ENCODE measurements around the gene PCOLCE2. TPM values are rescaled to one million over a fixed set of nuclear protein-coding genes. Genes with fewer than 3 reads are reported as not detected.

Gene PCOLCE2
- total RNA-seq, 1 experiment from 2014 or later, result 1.5 TPM

DNA sequence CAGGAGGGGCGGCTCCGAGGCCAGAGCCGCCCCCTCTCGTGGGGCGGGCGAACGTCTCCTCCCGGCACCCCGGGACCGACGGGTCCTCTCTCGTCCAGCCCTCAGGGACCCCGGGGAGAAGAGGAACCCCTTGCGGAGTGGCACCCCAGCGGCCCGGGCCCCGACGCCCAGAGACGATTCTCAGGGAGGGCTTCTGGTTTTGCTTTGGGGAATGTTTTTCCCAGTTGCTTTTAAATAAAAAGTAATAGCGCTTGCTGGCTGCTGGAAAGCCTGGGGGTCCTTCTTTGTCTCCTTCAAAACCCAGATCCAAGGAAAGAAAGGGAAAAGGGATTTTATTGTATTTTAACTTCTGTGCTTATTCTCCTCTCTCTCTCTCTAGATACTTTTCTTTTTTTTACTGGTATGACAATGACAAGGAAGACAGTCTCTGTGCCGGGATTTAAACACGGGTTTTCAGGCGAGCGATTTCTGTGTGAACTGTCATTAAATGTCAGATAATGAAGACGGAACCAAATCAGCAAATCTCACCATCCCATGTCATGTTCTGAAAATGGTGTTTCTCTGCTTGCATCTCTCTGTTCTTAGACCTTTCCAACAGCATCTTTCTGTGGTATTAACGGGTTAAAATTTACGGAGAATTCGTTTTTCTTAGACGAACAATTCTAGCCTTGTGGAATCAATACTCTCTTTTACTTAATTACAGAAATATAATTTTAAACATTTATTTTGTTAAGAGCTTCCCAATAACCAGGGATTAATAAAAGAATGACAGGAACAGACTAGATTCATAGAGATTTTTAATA lies 530 bp upstream of the PCOLCE2 start:
- H3F3A ChIP-seq (ENCODE audit: insufficient read depth, low read depth), result no peaks in the 10 kb centered on the region; the same call in 1 of the 2 replicates
- no peak for DNase-seq
- no peaks in the 10 kb centered on the region for H3K27me3 ChIP-seq (ENCODE audit: insufficient read depth, low read depth)
- H3K9me2 ChIP-seq (ENCODE audit: insufficient read depth), result no peaks in the 10 kb centered on the region
- H2AFZ ChIP-seq, result peak overlapping the region; percentile 98
- H3K4me1 ChIP-seq (replicated peaks; ENCODE audit: insufficient read depth), result peaks cover 13% of the 10 kb centered on the region
- intact Hi-C loops (cut with micrococcal nuclease; ENCODE audit: unreplicated experiment), result no loop called here
- H4K20me1 ChIP-seq (ENCODE audit: insufficient read depth), result no peaks in the 10 kb centered on the region
- CTCF ChIA-PET, result no interaction called here
- no peaks in the 10 kb centered on the region for H3K36me3 ChIP-seq (ENCODE audit: low read depth)
- no peaks in the 10 kb centered on the region for H3K9me3 ChIP-seq (ENCODE audit: insufficient read depth, low read depth)
- no TSS peak for BruUV-seq (replicated peaks)
- peak overlapping the region; percentile 99 for H3K4me2 ChIP-seq
- TF ChIP-seq EZH2 (IDR thresholded peaks at IDR 0.05; ENCODE audit: low read depth), result no peak
- TF ChIP-seq, protein P1, sequence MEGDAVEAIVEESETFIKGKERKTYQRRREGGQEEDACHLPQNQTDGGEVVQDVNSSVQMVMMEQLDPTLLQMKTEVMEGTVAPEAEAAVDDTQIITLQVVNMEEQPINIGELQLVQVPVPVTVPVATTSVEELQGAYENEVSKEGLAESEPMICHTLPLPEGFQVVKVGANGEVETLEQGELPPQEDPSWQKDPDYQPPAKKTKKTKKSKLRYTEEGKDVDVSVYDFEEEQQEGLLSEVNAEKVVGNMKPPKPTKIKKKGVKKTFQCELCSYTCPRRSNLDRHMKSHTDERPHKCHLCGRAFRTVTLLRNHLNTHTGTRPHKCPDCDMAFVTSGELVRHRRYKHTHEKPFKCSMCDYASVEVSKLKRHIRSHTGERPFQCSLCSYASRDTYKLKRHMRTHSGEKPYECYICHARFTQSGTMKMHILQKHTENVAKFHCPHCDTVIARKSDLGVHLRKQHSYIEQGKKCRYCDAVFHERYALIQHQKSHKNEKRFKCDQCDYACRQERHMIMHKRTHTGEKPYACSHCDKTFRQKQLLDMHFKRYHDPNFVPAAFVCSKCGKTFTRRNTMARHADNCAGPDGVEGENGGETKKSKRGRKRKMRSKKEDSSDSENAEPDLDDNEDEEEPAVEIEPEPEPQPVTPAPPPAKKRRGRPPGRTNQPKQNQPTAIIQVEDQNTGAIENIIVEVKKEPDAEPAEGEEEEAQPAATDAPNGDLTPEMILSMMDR (conservative IDR thresholded peaks at IDR 0.05), result no peak
- no peak overlapping the region for H3K27ac ChIP-seq
- H3K4me3 ChIP-seq, result peak overlapping the region; percentile 84
- no peaks in the 10 kb centered on the region for H3K79me2 ChIP-seq (ENCODE audit: low read depth)
- POLR2A ChIA-PET (ENCODE audit: unreplicated experiment), result no interaction called here

DNA sequence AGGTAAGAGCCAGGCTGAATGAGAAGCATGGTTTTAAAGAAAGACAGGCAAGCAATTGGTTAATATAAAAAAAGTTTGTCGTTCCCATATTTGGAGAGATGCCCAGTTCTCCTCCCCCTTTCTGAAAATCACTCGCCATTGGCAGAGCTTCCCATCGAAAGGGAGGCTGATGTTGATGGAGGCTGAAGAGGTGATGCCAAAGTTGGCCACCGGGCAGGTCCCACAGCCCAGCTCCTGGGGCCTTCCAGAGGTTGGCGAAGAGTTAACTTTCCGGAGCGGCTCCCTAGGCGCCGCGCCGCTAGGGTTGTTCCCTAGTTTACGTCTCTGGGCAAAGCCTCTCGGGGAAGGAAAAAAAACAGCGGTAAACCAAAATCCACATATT lies 793 bp downstream of the PCOLCE2 start:
- Histone ChIP-seq H3K4me1 (replicated peaks; ENCODE audit: insufficient read depth) (peaks cover 13% of the 10 kb centered on the region), H3F3A (ENCODE audit: insufficient read depth, low read depth) (no peaks in the 10 kb centered on the region; the same call in 1 of the 2 replicates), H3K27me3 (ENCODE audit: insufficient read depth, low read depth) (no peaks in the 10 kb centered on the region), H3K9me2 (ENCODE audit: insufficient read depth) (no peaks in the 10 kb centered on the region), H2AFZ (peak overlapping the region; percentile 98), H3K36me3 (ENCODE audit: low read depth) (no peaks in the 10 kb centered on the region), H3K27ac (no peak overlapping the region), H4K20me1 (ENCODE audit: insufficient read depth) (no peaks in the 10 kb centered on the region), H3K79me2 (ENCODE audit: low read depth) (no peaks in the 10 kb centered on the region), H3K4me3 (peak overlapping the region; percentile 84), H3K9me3 (ENCODE audit: insufficient read depth, low read depth) (no peaks in the 10 kb centered on the region), H3K4me2 (peak overlapping the region; percentile 99)
- POLR2A ChIA-PET (ENCODE audit: unreplicated experiment), result no interaction called here
- BruUV-seq (replicated peaks), result no TSS peak
- DNase-seq, result peak in 1 of 2 experiments; percentile 46
- intact Hi-C loops (cut with micrococcal nuclease; ENCODE audit: unreplicated experiment), result no loop called here
- TF ChIP-seq, protein P1 (conservative IDR thresholded peaks at IDR 0.05), result no peak
- no peak for TF ChIP-seq EZH2 (IDR thresholded peaks at IDR 0.05; ENCODE audit: low read depth)
- CTCF ChIA-PET, result interaction anchor here (0.7 kb wide), 1 partner anchor 40 kb away, joined by 3 read pairs; no protein-coding TSS in a partner anchor

DNA sequence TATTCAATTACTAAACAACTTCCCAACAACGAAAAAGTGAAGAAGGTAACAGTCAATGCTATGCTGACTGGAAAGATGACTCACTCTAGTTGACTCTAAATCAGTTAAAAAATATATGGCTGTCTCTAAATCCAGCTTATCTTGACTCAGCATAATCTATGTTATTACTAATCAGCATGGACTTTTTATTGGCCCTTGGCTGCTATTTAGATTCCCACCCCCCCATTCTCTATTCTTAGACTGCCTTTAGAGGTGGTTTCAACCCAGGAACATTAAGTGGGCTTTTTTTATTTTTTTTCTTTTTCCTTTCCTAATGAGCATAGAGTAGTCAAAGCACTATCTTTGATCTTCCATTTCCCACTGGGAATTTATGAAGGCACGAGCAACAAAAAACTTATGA lies 1.9 kb downstream of the PCOLCE2 start:
- H3K36me3 ChIP-seq (ENCODE audit: low read depth), result no peaks in the 10 kb centered on the region
- H3K27ac ChIP-seq, result no peak overlapping the region
- intact Hi-C loops (cut with micrococcal nuclease; ENCODE audit: unreplicated experiment), result no loop called here
- ChIA-PET POLR2A (ENCODE audit: unreplicated experiment) (no interaction called here), CTCF (no interaction called here)
- H3K27me3 ChIP-seq (ENCODE audit: insufficient read depth, low read depth), result no peaks in the 10 kb centered on the region
- no peaks in the 10 kb centered on the region for H3K9me3 ChIP-seq (ENCODE audit: insufficient read depth, low read depth)
- no peaks in the 10 kb centered on the region; the same call in 1 of the 2 replicates for H3F3A ChIP-seq (ENCODE audit: insufficient read depth, low read depth)
- H3K4me3 ChIP-seq, result no peak overlapping the region
- DNase-seq, result peak in 1 of 2 experiments; percentile 53
- no peaks in the 10 kb centered on the region for H3K79me2 ChIP-seq (ENCODE audit: low read depth)
- BruUV-seq (replicated peaks), result no TSS peak
- TF ChIP-seq, protein P1 (conservative IDR thresholded peaks at IDR 0.05), result no peak
- TF ChIP-seq EZH2 (IDR thresholded peaks at IDR 0.05; ENCODE audit: low read depth), result no peak
- H2AFZ ChIP-seq, result no peak overlapping the region
- no peaks in the 10 kb centered on the region for H4K20me1 ChIP-seq (ENCODE audit: insufficient read depth)
- H3K4me1 ChIP-seq (replicated peaks; ENCODE audit: insufficient read depth), result peaks cover 13% of the 10 kb centered on the region
- 0 out of 2 replicates have a peak overlapping the region, but pooled peaks have one; percentile 99 for H3K4me2 ChIP-seq
- H3K9me2 ChIP-seq (ENCODE audit: insufficient read depth), result no peaks in the 10 kb centered on the region

All from PC-9 (cell line).